OCI-LY3 (cell line): ENCODE data around the gene ANKS1B.

Experiments used
- H2AFZ ChIP-seq: fragments of 200-600, 300-600 bp; shearing (Covaris generic); 2 replicates; pipeline ENCODE4 v1.6.0; 2014; ENCODE audit warnings: antibody characterized with exemption, low read depth, low read length
- H3K27ac ChIP-seq: fragments of 200-600, 300-600 bp; sonication (generic); 2 replicates; pipeline ENCODE4 v1.5.1; 2014; ENCODE audit warnings: mild to moderate bottlenecking, low read length, moderate library complexity, mixed read lengths
- H3K27me3 ChIP-seq: fragments of 200-600, 300-600 bp; sonication (generic); 2 replicates; pipeline ENCODE4 v1.6.1; 2014; ENCODE audit warnings: low read depth, low read length, mixed read lengths
- H3K36me3 ChIP-seq: fragments of 200-600, 300-600 bp; sonication (generic); replicated peaks from 2 replicates; pipeline ENCODE3; 2014; ENCODE audit warnings: low read depth, low read length, mixed read lengths
- H3K4me1 ChIP-seq: fragments of 300-600, 200-600 bp; sonication (generic); 2 replicates; pipeline ENCODE4 v1.6.1; 2014; ENCODE audit warnings: low read length, mixed read lengths
- H3K4me2 ChIP-seq: fragments of 200-600, 300-600 bp; sonication (generic); 2 replicates; pipeline ENCODE4 v1.6.1; 2014; ENCODE audit warnings: low read length, mixed read lengths
- H3K4me3 ChIP-seq: fragments of 300-600, 200-600 bp; sonication (generic); 2 replicates; pipeline ENCODE4 v1.5.1; 2014; ENCODE audit warnings: antibody characterized with exemption, mild to moderate bottlenecking, low read length, moderate library complexity
- H3K79me2 ChIP-seq: fragments of 300-600, 200-600 bp; shearing (Covaris generic); 2 replicates; pipeline ENCODE4 v1.6.1; 2014; ENCODE audit warnings: mild to moderate bottlenecking, low read length, mixed read lengths
- H3K9ac ChIP-seq: fragments of 300-600, 200-600 bp; shearing (Covaris generic); 2 replicates; pipeline ENCODE4 v1.6.0; 2014; ENCODE audit warnings: mild to moderate bottlenecking, low read length, moderate library complexity
- H3K9me3 ChIP-seq: fragments of 200-600, 300-600 bp; shearing (Covaris generic); 2 replicates; pipeline ENCODE4 v1.6.1; 2014; ENCODE audit warnings: low read length, mixed read lengths; ENCODE audit not compliant: insufficient read depth
- H4K20me1 ChIP-seq: fragments of 200-600, 300-600 bp; sonication (generic); 2 replicates; pipeline ENCODE4 v1.6.1; 2016; ENCODE audit warnings: low read length, mixed read lengths; ENCODE audit not compliant: insufficient read depth
- CTCF ChIP-seq: fragments of 200-600, 300-600 bp; sonication (generic); IDR thresholded peaks from 2 replicates; pipeline ENCODE4 v1.5.1; 2014; ENCODE audit warnings: antibody characterized with exemption, low read length, low read depth
- EZH2phosphoT487 ChIP-seq: fragments of 200-600 bp; shearing (Covaris generic); IDR thresholded peaks from 2 replicates; pipeline ENCODE4 v1.6.1; 2018; ENCODE audit warnings: antibody characterized with exemption, mixed run types, low read depth

ANKS1B gene

GRCh38 chr12:99277591-99278379, 707.0 kb downstream of the ANKS1B start:
- Histone ChIP-seq H4K20me1 (no peaks in the 10 kb centered on the region), H3K79me2 (no peaks in the 10 kb centered on the region), H3K9me3 (no peaks in the 10 kb centered on the region), H3K9ac (no peak overlapping the region), H3K4me3 (no peak overlapping the region), H2AFZ (no peak overlapping the region), H3K4me1 (peaks cover 27% of the 10 kb centered on the region), H3K27ac (no peak overlapping the region), H3K36me3 (no peaks in the 10 kb centered on the region), H3K27me3 (no peaks in the 10 kb centered on the region), H3K4me2 (no peak overlapping the region)
- no peak for TF ChIP-seq EZH2phosphoT487
- TF ChIP-seq CTCF = no peak

GRCh38 chr12:99271071-99271470, 713.7 kb downstream of the ANKS1B start:
- TF ChIP-seq EZH2phosphoT487 = no peak
- TF ChIP-seq CTCF = no peak
- no peak overlapping the region for H3K4me2 ChIP-seq

GRCh38 chr12:99267038-99267437, 717.7 kb downstream of the ANKS1B start:
- H2AFZ ChIP-seq = no peak overlapping the region
- peaks cover 3% of the 10 kb centered on the region; the same call in 1 of the 2 replicates for H3K4me1 ChIP-seq
- no peaks in the 10 kb centered on the region for H3K36me3 ChIP-seq
- no peaks in the 10 kb centered on the region for H4K20me1 ChIP-seq
- H3K27ac ChIP-seq = no peak overlapping the region
- TF ChIP-seq EZH2phosphoT487 = no peak
- no peak for TF ChIP-seq CTCF
- H3K27me3 ChIP-seq = no peaks in the 10 kb centered on the region
- no peak overlapping the region for H3K4me2 ChIP-seq
- H3K4me3 ChIP-seq = no peak overlapping the region
- no peaks in the 10 kb centered on the region for H3K9me3 ChIP-seq
- H3K9ac ChIP-seq = no peak overlapping the region
- no peaks in the 10 kb centered on the region for H3K79me2 ChIP-seq

More at GRCh38 chr12:99271071-99271470, 713.7 kb downstream of the ANKS1B start:
- H4K20me1 ChIP-seq = no peaks in the 10 kb centered on the region
- H3K27ac ChIP-seq = no peak overlapping the region
- no peaks in the 10 kb centered on the region for H3K36me3 ChIP-seq
- no peak overlapping the region for H3K4me3 ChIP-seq
- no peaks in the 10 kb centered on the region for H3K4me1 ChIP-seq
- H3K27me3 ChIP-seq = no peaks in the 10 kb centered on the region
- H3K9me3 ChIP-seq = no peaks in the 10 kb centered on the region
- no peak overlapping the region for H2AFZ ChIP-seq
- H3K9ac ChIP-seq = no peak overlapping the region
- H3K79me2 ChIP-seq = no peaks in the 10 kb centered on the region

- Histone ChIP-seq H4K20me1 (no peaks in the 10 kb centered on the region), H3K36me3 (no peaks in the 10 kb centered on the region), H3K27me3 (no peaks in the 10 kb centered on the region), H3K4me1 (peaks cover 3% of the 10 kb centered on the region; the same call in 1 of the 2 replicates), H3K27ac (no peak overlapping the region), H3K79me2 (no peaks in the 10 kb centered on the region), H3K4me2 (no peak overlapping the region), H3K4me3 (no peak overlapping the region), H2AFZ (no peak overlapping the region), H3K9ac (no peak overlapping the region), H3K9me3 (no peaks in the 10 kb centered on the region)
- TF ChIP-seq CTCF = no peak
- no peak for TF ChIP-seq EZH2phosphoT487
Measured at GRCh38 chr12:99265648-99266047, 719.1 kb downstream of the ANKS1B start.
